GM12878 (cell line): ENCODE measurements around the gene PSMC6. TPM values are rescaled to one million over a fixed set of nuclear protein-coding genes. Genes with fewer than 3 reads are reported as not detected.

Experiments used
- ATAC-seq: fragments of 200-7000 bp; cut with Tn5 transposase; 3 replicates; pipeline ENCODE4 v1.9.1; 2020; ENCODE audit warnings: mild to moderate bottlenecking, moderate library complexity
- BruUV-seq: library from RNA; stranded (reverse); fragments of 400-500 nt; replicated peaks from 2 replicates; lab custom pipeline; 2021; lab: Mats Ljungman, UMichigan
- CTCF ChIA-PET: fragments of 300-600 bp; sonication (Branson Sonifier 250); formaldehyde crosslinking; extraction: SDS; loops from one replicate; lab custom pipeline; 2021; ENCODE audit warnings: inconsistent platforms; lab: Yijun Ruan, JAX
- POLR2A ChIA-PET: fragments of 350-600 bp; formaldehyde crosslinking; extraction: SDS; loops from one replicate; lab custom pipeline; 2021; ENCODE audit warnings: inconsistent platforms; lab: Charles Lee
- RAD21 ChIA-PET: fragments of 300-600 bp; sonication (Branson Sonifier 250); formaldehyde crosslinking; loops from one replicate; lab custom pipeline; 2023; ENCODE audit warnings: antibody characterized with exemption; ENCODE audit not compliant: unreplicated experiment; lab: Charles Lee
- SMC1A ChIA-PET: fragments of 300-600 bp; sonication (Branson Sonifier 250); formaldehyde crosslinking; loops from one replicate; lab custom pipeline; 2023; ENCODE audit not compliant: unreplicated experiment, uncharacterized antibody; lab: Charles Lee
- DNase-seq: peaks from one replicate; pipeline ENCODE4 v3.0.0-alpha.2; 2011; ENCODE audit warnings: low read depth, low spot score
- FAIRE-seq: peaks from 3 replicates; lab custom pipeline; 2011; peaks lifted over from hg19 to GRCh38; lab: Jason Lieb, UNC
- H2AFZ ChIP-seq: 2 replicates; pipeline ENCODE4 v1.6.0; 2011; ENCODE audit warnings: low read depth, low read length, control low read depth; ENCODE audit not compliant: control insufficient read depth
- H3K27ac ChIP-seq: 2 replicates; pipeline ENCODE4 v1.5.1; 2011; ENCODE audit warnings: control low read depth; ENCODE audit not compliant: control insufficient read depth, insufficient read depth
- H3K27me3 ChIP-seq, 2 experiments: replicated peaks in 1 of 2; 2 replicates each; pipeline versions ENCODE4 v1.6.0 to v1.6.1; 2011; ENCODE audit warnings: low read length in 1 of 2; ENCODE audit not compliant: control insufficient read depth in 2 of 2, insufficient read depth in 2 of 2
- H3K36me3 ChIP-seq, 2 experiments: 2 replicates each; pipeline ENCODE4 v1.5.1; 2011; ENCODE audit warnings: low read length in 1 of 2; ENCODE audit not compliant: control insufficient read depth in 2 of 2, insufficient read depth in 2 of 2
- H3K4me1 ChIP-seq: 2 replicates; pipeline ENCODE4 v1.6.1; 2011; ENCODE audit warnings: mild to moderate bottlenecking, low read length, moderate library complexity, mixed read lengths; ENCODE audit not compliant: control insufficient read depth, insufficient read depth
- H3K4me2 ChIP-seq: 2 replicates; pipeline ENCODE4 v1.6.0; 2011; ENCODE audit warnings: control low read depth; ENCODE audit not compliant: control insufficient read depth, insufficient read depth
- H3K4me3 ChIP-seq: fragments of 200-600 bp; sonication (generic); 2 replicates; pipeline ENCODE4 v1.5.1; 2016
- H3K79me2 ChIP-seq: 2 replicates; pipeline ENCODE4 v1.6.0; 2011; ENCODE audit warnings: low read length; ENCODE audit not compliant: control insufficient read depth, insufficient read depth
- H3K9ac ChIP-seq: 2 replicates; pipeline ENCODE4 v1.8.0; 2011; ENCODE audit warnings: low read length, control low read depth, mixed read lengths; ENCODE audit not compliant: control insufficient read depth, insufficient read depth
- H3K9me3 ChIP-seq: replicated peaks from 3 replicates; pipeline ENCODE4 v1.5.1; 2011; ENCODE audit warnings: mild to moderate bottlenecking, low read length; ENCODE audit not compliant: control insufficient read depth, insufficient read depth
- H4K20me1 ChIP-seq: 2 replicates; pipeline ENCODE4 v1.6.0; 2011; ENCODE audit not compliant: control insufficient read depth, insufficient read depth
- ASH2L ChIP-seq: fragments of 300-600, 200-600 bp; sonication (generic); IDR thresholded peaks from 2 replicates; pipeline ENCODE4 v1.6.1; 2017; ENCODE audit warnings: low read depth, mild to moderate bottlenecking, borderline replicate concordance
- CHD4 ChIP-seq: fragments of 200-600 bp; sonication (generic); IDR thresholded peaks from 2 replicates; pipeline ENCODE4 v1.6.1; 2016; ENCODE audit warnings: mild to moderate bottlenecking
- EED ChIP-seq: sonication (generic); IDR thresholded peaks from 2 replicates; pipeline ENCODE4 v1.6.1; 2016; ENCODE audit warnings: antibody characterized with exemption, low read depth
- JUNB ChIP-seq: IDR thresholded peaks from 2 replicates; pipeline ENCODE4 v1.6.1; 2016; ENCODE audit warnings: antibody characterized with exemption, mild to moderate bottlenecking
- JUND ChIP-seq: IDR thresholded peaks from 2 replicates; pipeline ENCODE4 v1.6.1; 2012; ENCODE audit warnings: low read depth, mild to moderate bottlenecking, low read length, improper control_type of control experiment, moderate library complexity
- NBN ChIP-seq: fragments of 450-650 bp; IDR thresholded peaks from 2 replicates; pipeline ENCODE4 v1.6.1; 2016
- NFYA ChIP-seq: IDR thresholded peaks from 2 replicates; pipeline ENCODE4 v1.6.1; 2011; ENCODE audit warnings: low read depth, mild to moderate bottlenecking, low read length, improper control_type of control experiment, borderline replicate concordance
- PAX5 ChIP-seq: IDR thresholded peaks from 2 replicates; pipeline ENCODE4 v1.6.1; 2011; ENCODE audit warnings: low read depth, low read length, borderline replicate concordance
- RELA ChIP-seq: fragments of 450-650 bp; IDR thresholded peaks from 2 replicates; pipeline ENCODE4 v1.8.0; 2014; ENCODE audit warnings: borderline replicate concordance; ENCODE audit not compliant: partially characterized antibody
- SIX5 ChIP-seq: IDR thresholded peaks from 2 replicates; pipeline ENCODE4 v1.6.1; 2011; ENCODE audit warnings: mild to moderate bottlenecking, low read depth, low read length, moderate library complexity; ENCODE audit not compliant: severe bottlenecking
- SMAD1 ChIP-seq: fragments of 450-650 bp; IDR thresholded peaks from 2 replicates; pipeline ENCODE4 v1.6.1; 2018; ENCODE audit warnings: mild to moderate bottlenecking, low read depth; ENCODE audit not compliant: partially characterized antibody
- SP1 ChIP-seq: IDR thresholded peaks from one replicate; pipeline ENCODE4 v1.6.1; 2011; ENCODE audit warnings: low read depth, low read length
- TAF1 ChIP-seq: IDR thresholded peaks from 2 replicates; pipeline ENCODE4 v1.6.1; 2011; ENCODE audit warnings: mild to moderate bottlenecking, low read depth, low read length, borderline replicate concordance
- TARDBP ChIP-seq: IDR thresholded peaks from 2 replicates; pipeline ENCODE4 v1.6.1; 2016; ENCODE audit warnings: borderline replicate concordance
- TCF12 ChIP-seq: IDR thresholded peaks from 2 replicates; pipeline ENCODE4 v1.6.1; 2011; ENCODE audit warnings: low read depth, mild to moderate bottlenecking, low read length
- ZBTB11 ChIP-seq: fragments of 450-650 bp; formaldehyde crosslinking; IDR thresholded peaks from 2 replicates; pipeline ENCODE4 v1.5.0; 2022; ENCODE audit warnings: mild to moderate bottlenecking, missing genetic modification characterization
- ZNF274 ChIP-seq: IDR thresholded peaks from one replicate; pipeline ENCODE4 v1.8.0; 2011; ENCODE audit not compliant: insufficient read length, insufficient read depth
- ZNF592 ChIP-seq: fragments of 450-650 bp; IDR thresholded peaks from 2 replicates; pipeline ENCODE4 v1.6.1; 2017; ENCODE audit warnings: mild to moderate bottlenecking, moderate library complexity
- WGBS: methylation state at CpG from one replicate; pipeline ENCODE4 v1.1.6; 2016; ENCODE audit warnings: low lambda C conversion rate; ENCODE audit not compliant: insufficient replicate concordance, insufficient coverage; ENCODE audit errors: missing lambda C conversion rate; 5-methylcytosine and 5-hydroxymethylcytosine counted together
- in situ Hi-C: fragments of 300-500 bp; cut with MboI; formaldehyde crosslinking; loops from 9 replicates; pipeline ENCODE4 v1.14.3; 2018; ENCODE audit warnings: mixed read lengths
- intact Hi-C: fragments of 100-400 bp; cut with micrococcal nuclease; formaldehyde crosslinking; loops from one replicate; pipeline ENCODE4 v1.14.2; 2022; ENCODE audit not compliant: unreplicated experiment
- polyA plus RNA-seq, 11 experiments: library from polyadenylated mRNA; depleted of rRNA in 4 of 11; unstranded in 6 of 11; stranded (reverse) in 5 of 11; fragments of >200 nt; fragmentation: Nextera tagmentation in 4 of 11; fragmentation: Illumina TruSeq in 1 of 11; extraction: Ambion mirVana in 4 of 11; extraction: Trizol in 1 of 11; gene quantifications; 1 replicate in 1 of 11; 2 replicates in 10 of 11; pipeline versions ENCODE4 v1.2.1 to v1.2.3, GENCODE V29; 2011 to 2016; ENCODE audit warnings: inconsistent platforms in 2 of 11, missing spikeins in 2 of 11, low read depth in 1 of 11
- total RNA-seq, 4 experiments: library from RNA; depleted of rRNA in 3 of 4; stranded (reverse); fragments of >200 nt in 3 of 4; fragmentation: Illumina TruSeq in 1 of 4; extraction: Trizol in 1 of 4; gene quantifications; 2 replicates each; pipeline versions ENCODE4 v1.2.1 to v1.2.3, GENCODE V29; 2013 to 2021

Gene PSMC6
- total and polyA plus RNA-seq, 10 of the 15 experiments (the other 5 are each of a cell fraction or from before 2014, with no cell fraction given), result 71.4 to 192 (median 153) TPM

- peaks cover 37% of the 10 kb centered on the region for H3K79me2 ChIP-seq
- no TSS peak for BruUV-seq
- no peaks in the 10 kb centered on the region for H4K20me1 ChIP-seq
- FAIRE-seq, result no peak
- no peak overlapping the region for H3K9ac ChIP-seq
- RAD21 ChIA-PET, result interaction anchor here (1.4 to 2.5 kb wide), 2 partner anchors 18 to 25 kb away, joined by 3 to 6 read pairs; partner anchors contain the start of gene STYX
- no peak overlapping the region for H2AFZ ChIP-seq
- POLR2A ChIA-PET, result interaction anchor here (0.6 to 1.2 kb wide), 3 partner anchors 12 to 94 kb away, joined by 3 to 4 read pairs (median 4); no protein-coding TSS in a partner anchor
- H3K27me3 ChIP-seq, result no peaks in the 10 kb centered on the region
- intact Hi-C loops, result no loop called here
- no peaks in the 10 kb centered on the region; the same call in 2 of the 3 replicates for H3K9me3 ChIP-seq
- WGBS, result 93% methylated on average over 1 of the region's 1 CpG
- H3K4me1 ChIP-seq, result 0 out of 2 replicates have a peak, but pooled peaks cover 2% of the 10 kb centered on the region
- no peak for DNase-seq
- peaks cover 2 to 41% of the 10 kb centered on the region in 2 experiments for H3K36me3 ChIP-seq
- in situ Hi-C loops, result no loop called here
- H3K27ac ChIP-seq, result no peak overlapping the region
- H3K4me3 ChIP-seq, result no peak overlapping the region
- SMC1A ChIA-PET, result interaction anchor here (0.9 to 3.4 kb wide), 9 partner anchors 8 to 63 kb away, joined by 3 to 13 read pairs (median 4); partner anchors contain the start of genes ERO1A and STYX
- CTCF ChIA-PET, result interaction anchor here (0.6 to 1.3 kb wide), 7 partner anchors 10 to 185 kb away, joined by 3 read pairs; no protein-coding TSS in a partner anchor
- ATAC-seq, result no peak
- no peak overlapping the region for H3K4me2 ChIP-seq
- TF ChIP-seq ASH2L, result no peak
- TF ChIP-seq RELA, result no peak
- TF ChIP-seq TAF1, result no peak
- TF ChIP-seq ZBTB11 (CRISPR knock-in tag), result no peak
- no peak for TF ChIP-seq EED
- no peak for TF ChIP-seq SIX5
- TF ChIP-seq SP1, result no peak
- no peak for TF ChIP-seq JUNB
- TF ChIP-seq TARDBP, result no peak
- TF ChIP-seq SMAD1, result no peak
- TF ChIP-seq ZNF274, result no peak
- TF ChIP-seq JUND, result no peak
- no peak for TF ChIP-seq NFYA
- TF ChIP-seq NBN, result no peak
- TF ChIP-seq ZNF592, result no peak
- no peak for TF ChIP-seq TCF12
- TF ChIP-seq CHD4, result no peak
- no peak for TF ChIP-seq PAX5
These were observed 4.7 kb downstream of the PSMC6 start for GRCh38 chr14:52711666-52712065.
